GM19372 (cell line): ENCODE data around the gene RNF215.
"Not testable (repeated sequence)": the region's sequence is repeated elsewhere in the genome, so short reads cannot be mapped to it uniquely, and the experiment has no call there.

Source experiments
- ATAC-seq: cut with Tn5 transposase; IDR thresholded peaks from one replicate; pipeline ENCODE4 v1.9.1; 2021; ENCODE audit warnings: mild to moderate bottlenecking, low read depth, moderate library complexity; ENCODE audit not compliant: unreplicated experiment

The RNF215 gene

GRCh38 chr22:30421695-30422480 is 34.7 kb upstream of the RNF215 start:
- ATAC-seq, result no peak

- ATAC-seq, result no peak
Measured at GRCh38 chr22:30420347-30421125, 33.3 kb upstream of the RNF215 start.

- ATAC-seq, result no peak
Measured at GRCh38 chr22:30416837-30417236, 29.6 kb upstream of the RNF215 start.

GRCh38 chr22:30416403-30416802 is 29.2 kb upstream of the RNF215 start:
- ATAC-seq, result no peak

DNA sequence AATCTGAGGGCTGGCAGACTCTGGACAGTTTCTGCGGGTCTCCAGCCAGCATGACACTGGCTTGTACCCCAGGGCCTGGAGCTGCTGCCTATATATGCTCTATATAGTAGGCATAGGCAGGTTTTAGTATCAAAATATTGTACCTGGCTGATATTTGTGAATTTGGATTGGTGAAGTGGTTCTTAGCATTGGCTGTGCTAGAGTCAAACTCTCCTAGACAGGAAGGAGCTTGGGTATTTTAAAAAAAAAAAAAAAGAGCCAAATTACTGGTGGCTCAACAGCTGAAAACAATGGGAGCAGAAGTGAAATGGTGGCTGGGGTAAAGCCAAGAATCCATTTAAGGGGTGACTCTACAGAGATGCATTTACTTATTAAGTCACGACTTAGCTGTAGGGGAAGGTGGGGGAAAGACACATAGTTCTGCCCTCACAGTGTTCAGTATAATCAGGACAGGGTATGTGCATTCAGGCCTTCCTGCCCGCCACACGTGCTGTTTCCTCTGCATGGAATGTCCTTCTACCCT is 27.4 kb upstream of the RNF215 start:
- ATAC-seq, result no peak

- ATAC-seq, result no peak
Measured at GRCh38 chr22:30413745-30414524, 26.7 kb upstream of the RNF215 start.

GRCh38 chr22:30413001-30413400 is 25.8 kb upstream of the RNF215 start:
- ATAC-seq, result no peak

GRCh38 chr22:30411780-30412179 is 24.6 kb upstream of the RNF215 start:
- ATAC-seq, result no peak

- ATAC-seq, result no peak
Measured at GRCh38 chr22:30408388-30409102, 21.3 kb upstream of the RNF215 start.

- ATAC-seq, result no peak
Measured at GRCh38 chr22:30406400-30406799, 19.2 kb upstream of the RNF215 start.

GRCh38 chr22:30405731-30406130 is 18.5 kb upstream of the RNF215 start:
- ATAC-seq, result no peak

- no peak for ATAC-seq
Measured at GRCh38 chr22:30404307-30404706, 17.1 kb upstream of the RNF215 start.

- not testable (repeated sequence) for ATAC-seq
Measured at GRCh38 chr22:30402766-30403104, 15.5 kb upstream of the RNF215 start.

DNA sequence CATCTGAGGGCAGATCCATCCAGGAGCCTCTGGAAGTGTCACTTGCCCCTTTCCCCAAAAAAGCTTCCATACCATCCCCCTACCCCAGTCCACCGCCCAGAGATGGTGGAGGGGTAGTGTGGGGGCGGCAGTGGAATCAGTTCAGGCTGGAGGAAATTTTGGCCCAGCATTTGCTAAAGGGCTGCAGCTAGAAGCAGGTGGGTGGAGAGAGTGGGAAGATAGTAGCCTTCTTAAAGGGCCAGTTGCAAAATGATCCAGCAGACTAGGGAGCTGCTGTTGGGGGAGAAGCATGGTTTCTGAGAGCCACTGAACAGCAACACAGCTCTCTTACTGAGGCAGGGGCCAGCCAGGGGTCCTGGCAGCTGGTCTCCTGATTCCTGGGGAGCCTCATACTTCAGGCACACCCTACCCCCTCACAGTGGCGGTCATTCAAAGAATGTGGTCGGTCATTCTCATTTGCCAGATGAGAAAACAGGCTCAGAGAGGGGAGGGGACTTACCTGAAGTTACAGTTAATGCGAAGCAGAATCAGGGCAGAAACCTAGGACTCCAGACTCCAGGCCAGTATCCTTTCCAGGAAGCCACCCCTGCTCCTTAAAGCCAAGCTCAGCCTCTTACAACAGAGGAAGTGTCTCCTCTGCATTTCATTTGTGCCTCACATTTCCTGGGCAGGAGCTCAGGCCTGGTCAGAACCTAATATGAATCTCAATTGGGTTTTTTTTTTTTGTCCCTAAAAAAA is 15.0 kb upstream of the RNF215 start:
- ATAC-seq, result no peak

DNA sequence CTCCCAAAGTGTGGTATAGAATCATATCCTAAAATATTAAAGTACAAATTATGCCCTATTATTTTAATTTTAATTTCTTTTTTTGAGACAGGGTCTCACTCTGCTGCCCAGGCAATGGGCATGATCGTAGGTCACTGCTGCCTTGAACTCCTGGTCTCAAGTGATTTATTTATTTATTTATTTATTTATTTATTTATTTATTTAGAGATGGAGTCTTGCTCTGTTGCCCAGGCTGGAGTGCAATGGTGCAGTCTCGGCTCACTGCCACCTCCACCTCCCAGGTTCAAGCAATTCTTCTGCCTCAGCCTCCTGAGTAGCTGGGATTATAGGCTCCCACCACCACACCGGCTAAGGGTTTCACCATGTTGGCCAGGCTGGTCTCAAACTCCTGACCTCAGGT is 13.8 kb upstream of the RNF215 start:
- ATAC-seq, result not testable (repeated sequence)

- ATAC-seq, result no peak
Measured at GRCh38 chr22:30400159-30400558, 12.9 kb upstream of the RNF215 start.

GRCh38 chr22:30399718-30400117 is 12.5 kb upstream of the RNF215 start:
- ATAC-seq, result no peak

DNA sequence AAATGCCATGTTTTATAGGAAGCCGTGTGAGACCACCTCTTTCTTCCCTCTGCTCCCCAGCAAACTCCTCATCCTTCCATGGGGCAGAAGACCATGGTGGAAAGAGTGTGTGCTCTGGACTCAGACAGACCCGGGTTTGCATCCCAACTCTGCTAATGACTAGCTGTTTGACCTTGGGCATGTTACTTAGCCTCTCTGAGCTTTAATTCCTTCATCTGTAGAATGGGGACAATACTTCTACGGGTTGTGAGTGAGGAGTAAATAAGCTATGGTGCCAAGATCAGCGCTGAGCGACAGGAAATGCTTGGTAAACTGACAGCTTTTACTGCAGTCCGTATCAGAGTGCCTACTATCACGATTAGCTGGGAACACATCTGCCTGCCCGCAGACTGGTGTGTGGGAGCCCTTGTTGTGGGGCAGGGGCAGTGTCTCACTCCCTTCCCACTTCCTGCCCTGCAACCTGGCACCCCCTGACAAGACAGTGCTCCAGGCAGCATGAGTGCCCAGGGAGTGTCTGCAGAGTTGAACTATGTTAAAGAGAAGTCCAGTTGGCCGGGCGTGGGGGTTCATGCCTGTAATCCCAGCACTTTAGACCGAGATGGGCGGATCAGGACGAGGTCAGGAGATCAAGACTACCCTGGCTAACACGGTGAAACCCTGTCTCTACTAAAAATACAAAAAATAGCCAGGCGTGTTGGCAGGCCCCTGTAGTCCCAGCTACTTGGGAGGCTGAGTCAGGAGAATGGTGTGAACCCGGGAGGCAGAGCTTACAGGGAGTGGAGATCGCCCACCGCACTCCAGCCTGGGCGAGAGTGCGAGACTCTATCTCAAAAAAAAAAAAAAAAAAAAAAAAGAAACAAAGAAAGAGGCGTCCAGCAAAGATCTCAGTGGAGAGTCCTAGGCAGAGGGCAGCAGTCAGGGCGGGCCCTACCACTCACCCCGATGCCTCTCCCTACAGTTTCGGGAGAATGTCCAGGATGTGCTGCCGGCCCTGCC is 11.8 kb upstream of the RNF215 start:
- ATAC-seq, result no peak
